NT2/D1 (cell line): ENCODE measurements around the gene SEL1L.

Source experiments
- SUZ12 ChIP-seq: IDR thresholded peaks from 2 replicates; pipeline ENCODE4 v1.6.1; 2011; ENCODE audit not compliant: insufficient read length, insufficient read depth; ENCODE audit errors: extremely low read depth
- YY1 ChIP-seq: IDR thresholded peaks from 2 replicates; pipeline ENCODE4 v1.6.1; 2011; ENCODE audit not compliant: insufficient read length, insufficient read depth
- ZNF274 ChIP-seq: IDR thresholded peaks from 2 replicates; pipeline ENCODE4 v1.6.1; 2011; ENCODE audit warnings: mild to moderate bottlenecking, low read depth, low read length

GRCh38 chr14:81534510-81535074, 939 bp upstream of the SEL1L start:
- no peak for TF ChIP-seq ZNF274
- TF ChIP-seq YY1, result no peak
- no peak for TF ChIP-seq SUZ12
